Glomerular visceral epithelial cell (primary cell): Measurements from ENCODE around the gene VSIG8.
A peak's percentile ranks its signal among the peaks of the same experiment; 100 is the strongest.
"Not testable (repeated sequence)": the region's sequence is repeated elsewhere in the genome, so short reads cannot be mapped to it uniquely, and the experiment has no call there.

Source experiments
- DNase-seq: peaks from one replicate; pipeline ENCODE4 v3.0.0-alpha.2; 2016; ENCODE audit errors: extremely low spot score

Gene VSIG8

GRCh38 chr1:159862557-159862956 is at the start of gene VSIG8:
TSS of gene VSIG8 (minus strand) at chr1:159862657. CDS start at chr1:159862521, 136 bp downstream.
- DNase-seq: no peak

- no peak for DNase-seq
Measured at GRCh38 chr1:159911326-159912070, 49.0 kb upstream of the VSIG8 start.

DNA sequence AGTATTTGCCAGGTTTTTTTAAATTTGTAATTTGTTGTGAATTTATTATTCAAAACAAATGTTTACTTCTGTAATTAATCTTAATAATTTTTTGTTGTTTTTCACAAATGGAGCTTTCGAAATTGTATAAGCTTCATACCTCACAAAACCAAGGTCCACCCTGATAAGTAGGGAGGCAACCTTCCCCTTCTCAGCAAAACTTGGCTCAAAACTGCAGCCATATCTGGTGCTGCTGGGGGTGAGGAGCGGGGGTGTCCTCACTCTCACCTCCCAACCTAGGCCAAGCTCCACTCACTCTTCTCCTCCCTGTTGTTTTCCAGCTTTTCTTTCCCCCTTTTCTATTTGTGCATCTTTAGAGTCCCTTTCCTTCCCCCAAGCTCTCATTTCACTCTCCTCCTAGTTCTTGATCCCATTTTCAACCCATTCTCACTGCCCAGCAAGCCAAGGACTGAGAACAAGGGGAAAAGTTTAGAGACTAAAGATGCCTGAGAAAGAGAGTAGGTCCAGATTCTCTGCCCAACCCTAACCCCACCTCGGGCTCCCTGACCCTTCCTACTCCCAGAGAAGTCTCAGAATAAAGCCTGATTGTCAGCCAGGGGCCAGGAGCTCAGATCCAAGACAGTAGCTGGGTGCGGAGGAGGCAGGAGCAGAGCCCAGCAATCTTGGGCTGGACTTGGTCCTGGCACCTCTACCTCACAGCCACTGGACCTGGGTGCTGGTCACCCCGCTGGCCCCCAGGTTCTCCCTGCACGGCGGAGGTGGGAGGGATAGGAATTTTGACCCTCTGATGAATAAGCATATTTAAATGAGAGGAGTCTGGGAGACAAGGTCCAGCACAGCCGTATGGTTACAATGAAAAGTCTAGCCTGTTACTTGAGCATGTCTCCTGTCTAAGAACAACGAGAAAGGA is 45.8 kb upstream of the VSIG8 start:
- DNase-seq: no peak

- DNase-seq: no peak
Measured at GRCh38 chr1:159906960-159907359, 44.5 kb upstream of the VSIG8 start.

GRCh38 chr1:159904036-159904435 is 41.6 kb upstream of the VSIG8 start:
- not testable (repeated sequence) for DNase-seq

DNA sequence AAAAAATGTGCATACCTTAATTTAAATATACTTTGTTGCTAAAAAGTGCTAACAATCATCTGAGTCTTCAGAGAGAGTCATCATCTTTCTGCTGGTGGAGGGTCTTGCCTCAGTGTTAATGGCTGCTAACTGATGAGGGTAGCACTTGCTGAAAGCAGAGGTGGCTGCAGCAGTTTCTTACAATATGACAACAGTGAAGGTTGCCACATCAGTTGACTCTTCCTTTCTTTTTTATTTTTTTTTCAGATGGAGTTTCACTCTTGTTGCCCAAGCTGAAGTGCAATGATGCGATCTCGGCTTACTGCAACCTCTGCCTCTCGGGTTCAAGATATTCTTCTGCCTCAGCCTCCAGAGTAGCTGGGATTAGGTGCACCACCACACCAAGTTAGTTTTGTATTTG is 40.1 kb upstream of the VSIG8 start:
- DNase-seq: no peak

DNA sequence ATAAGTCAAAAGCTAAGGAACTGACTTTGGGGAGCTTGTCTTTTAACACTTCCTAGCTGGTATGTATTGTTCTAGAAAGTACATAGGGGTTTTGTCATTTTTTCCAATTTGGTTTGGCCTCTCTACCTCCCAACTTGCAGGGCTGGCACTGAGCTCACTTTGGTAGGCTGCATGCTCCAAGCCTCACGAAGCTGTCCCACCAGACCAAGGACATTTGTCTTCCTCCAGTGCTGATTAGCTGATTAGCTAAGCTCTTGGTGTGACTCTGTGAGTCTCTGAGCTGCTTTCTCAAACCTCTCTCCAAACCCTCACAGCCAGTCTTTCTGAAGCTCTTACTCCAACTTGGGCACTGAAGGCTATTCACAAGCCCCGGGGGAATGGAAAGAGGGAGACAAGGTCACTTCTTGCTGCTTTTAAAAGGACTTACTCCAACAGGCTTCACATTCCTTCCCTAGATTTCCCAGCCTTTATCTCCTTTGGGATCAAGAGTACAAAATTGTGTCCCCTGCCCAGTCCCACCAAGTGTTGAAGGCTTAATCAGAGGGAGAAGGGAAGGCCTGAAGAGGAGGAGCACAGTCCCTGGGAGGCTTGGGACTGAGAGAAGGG is 38.4 kb upstream of the VSIG8 start:
- no peak for DNase-seq

GRCh38 chr1:159900086-159900680 is 37.7 kb upstream of the VSIG8 start, which contains the start of gene CFAP45:
TSS of gene CFAP45 (minus strand) at chr1:159900165. CDS start at chr1:159900098, 67 bp downstream.
- DNase-seq: peak; percentile 48

DNA sequence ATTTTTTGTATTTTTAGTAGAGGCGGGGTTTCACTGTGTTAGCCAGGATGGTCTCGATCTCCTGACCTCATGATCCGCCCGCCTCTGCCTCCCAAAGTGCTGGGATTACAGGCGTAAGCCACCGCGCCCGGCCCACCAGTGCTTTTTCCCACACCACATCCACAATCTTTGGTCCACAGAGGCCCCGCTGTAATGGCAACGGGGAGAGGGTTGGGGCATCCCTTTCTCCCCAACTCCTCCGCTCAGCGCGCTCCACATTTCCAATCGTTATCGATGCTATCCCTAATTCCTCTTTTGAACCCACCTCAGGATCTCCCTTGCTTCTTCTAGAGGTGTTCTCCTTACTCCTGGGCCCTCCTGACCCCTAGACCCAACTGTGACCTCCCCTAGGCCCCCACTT is 37.2 kb upstream of the VSIG8 start:
- DNase-seq: not testable (repeated sequence)

- no peak for DNase-seq
Measured at GRCh38 chr1:159898527-159898926, 36.1 kb upstream of the VSIG8 start.

DNA sequence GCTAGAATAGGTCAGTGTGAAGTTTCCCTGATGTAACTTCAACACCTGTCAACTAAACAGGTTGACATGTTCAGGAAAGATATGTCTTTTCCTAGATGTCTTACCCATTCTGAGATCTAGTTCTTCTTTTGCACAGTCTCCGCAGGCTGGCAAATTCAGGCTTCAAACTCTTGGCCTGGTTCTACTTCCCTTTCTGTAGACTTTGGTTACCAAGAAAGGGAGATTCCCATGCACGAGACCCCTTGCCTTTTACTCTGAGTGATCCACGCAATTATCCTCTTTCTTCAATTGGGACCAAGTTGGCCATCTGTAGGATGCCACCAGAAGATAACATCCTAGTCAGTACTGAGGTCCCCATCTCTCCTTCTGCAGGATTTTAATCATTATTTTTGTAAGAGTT is 35.5 kb upstream of the VSIG8 start:
- DNase-seq: no peak

DNA sequence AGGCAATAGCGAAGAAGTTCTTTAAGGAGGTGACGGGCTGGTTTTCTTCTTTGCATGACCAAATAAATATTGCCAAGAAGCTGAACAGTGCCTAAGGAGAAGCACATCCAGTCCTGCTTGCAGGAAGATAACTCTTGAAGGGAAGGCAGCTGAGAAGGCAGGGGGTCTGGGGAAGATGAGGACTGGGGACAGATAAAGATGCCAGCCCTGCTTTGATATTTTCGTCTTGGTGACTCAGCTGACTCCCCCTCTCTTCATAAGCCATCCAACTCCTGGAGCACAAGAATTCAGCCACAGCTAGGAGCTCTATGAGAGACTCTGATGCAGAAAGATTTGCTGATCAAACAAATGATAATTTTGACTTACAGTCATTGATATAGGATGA is 34.1 kb upstream of the VSIG8 start:
- no peak for DNase-seq

DNA sequence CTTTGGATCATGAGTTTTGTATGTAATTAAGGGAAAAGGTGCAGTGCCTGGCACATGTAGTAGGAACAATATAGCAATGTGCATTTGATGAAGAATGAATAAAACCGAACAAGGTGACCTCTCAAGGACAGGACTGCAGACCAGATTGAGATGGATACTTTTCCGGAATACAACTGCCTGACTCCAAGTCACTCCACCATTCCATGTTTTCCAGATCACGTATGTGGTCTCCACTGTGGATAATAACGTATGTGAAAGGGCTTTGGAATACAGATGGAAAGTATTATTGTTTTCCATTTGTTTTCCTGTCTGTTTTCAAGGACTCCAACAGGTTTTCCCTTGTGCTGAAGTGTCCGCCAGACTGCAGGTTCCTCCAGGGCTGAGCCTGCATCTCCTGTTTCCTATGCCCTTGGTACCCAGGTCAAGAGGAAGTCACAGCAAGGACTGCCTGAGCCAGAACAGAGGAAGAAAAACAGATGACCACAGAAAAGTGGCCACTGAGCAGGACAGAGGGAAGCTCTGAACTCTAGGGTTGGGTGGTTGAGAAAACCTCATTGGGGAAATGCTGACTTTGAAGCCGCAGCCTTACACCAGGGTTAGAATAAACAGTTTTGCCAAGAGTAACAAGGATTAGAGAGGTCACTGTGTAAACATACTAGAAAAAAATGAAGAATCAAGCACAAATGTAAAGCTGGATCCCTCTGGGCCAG is 33.5 kb upstream of the VSIG8 start:
- DNase-seq: no peak

DNA sequence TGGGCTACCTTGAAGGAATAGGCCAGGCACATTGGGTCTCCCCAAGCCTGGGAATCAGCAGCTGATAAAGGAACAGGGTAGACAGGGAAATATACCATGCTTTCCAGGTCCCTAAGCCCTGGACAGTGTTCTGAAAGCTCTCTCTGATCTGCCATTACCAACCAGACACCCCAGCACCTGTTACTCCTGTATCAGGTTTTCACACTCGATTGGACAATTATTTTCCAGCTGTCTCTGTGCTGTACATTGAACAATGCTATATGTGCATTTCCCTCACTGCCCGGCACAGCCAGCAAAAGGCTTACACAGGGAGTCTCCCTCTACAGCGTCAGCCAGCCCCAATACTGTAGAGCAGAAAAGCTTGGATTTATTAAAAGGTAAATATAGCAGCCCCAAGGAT is 32.8 kb upstream of the VSIG8 start:
- no peak for DNase-seq

- DNase-seq: no peak
Measured at GRCh38 chr1:159892944-159893343, 30.5 kb upstream of the VSIG8 start.

DNA sequence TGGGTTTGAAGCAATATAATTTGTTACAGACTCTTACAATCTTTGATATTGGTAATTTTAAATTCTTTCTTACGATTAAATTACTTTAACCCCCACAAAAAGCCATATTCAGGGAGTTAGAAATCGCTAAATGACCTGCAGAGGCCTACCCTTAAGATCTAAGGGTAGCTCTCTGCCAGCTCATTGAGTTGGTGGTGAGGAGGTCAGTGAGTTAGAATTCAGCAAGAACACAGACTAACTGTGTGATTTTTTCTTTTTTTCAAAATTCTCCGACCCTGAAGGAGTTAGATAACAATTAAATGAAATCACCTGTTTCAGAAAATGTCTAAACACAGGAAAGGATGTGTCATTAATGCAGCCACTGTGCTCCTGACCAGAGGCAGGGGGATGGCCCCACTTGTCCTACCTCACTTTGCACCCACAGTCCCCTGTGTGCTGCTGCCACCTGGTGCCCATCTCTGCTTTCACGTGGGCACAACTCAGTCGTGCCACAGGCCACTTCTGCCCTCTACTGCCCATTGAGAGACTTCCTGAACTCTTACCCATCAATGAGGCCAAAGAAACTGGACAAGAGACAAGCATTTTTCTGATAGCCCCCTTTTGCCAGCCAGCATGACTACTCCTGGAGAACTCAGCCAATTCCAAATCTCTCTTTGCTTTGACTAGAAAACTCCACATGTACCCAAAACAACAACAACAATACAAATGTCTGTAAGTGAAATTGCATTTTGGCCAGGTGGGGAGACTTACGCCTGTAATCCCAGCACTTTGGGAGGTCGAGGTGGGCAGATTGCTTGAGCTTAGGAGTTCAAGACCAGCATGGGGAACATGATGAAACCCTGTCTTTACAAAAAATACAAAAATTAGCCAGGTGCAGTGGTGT is 29.1 kb upstream of the VSIG8 start:
- peak; percentile 94 for DNase-seq

GRCh38 chr1:159890390-159890789 is 27.9 kb upstream of the VSIG8 start:
- no peak for DNase-seq

DNA sequence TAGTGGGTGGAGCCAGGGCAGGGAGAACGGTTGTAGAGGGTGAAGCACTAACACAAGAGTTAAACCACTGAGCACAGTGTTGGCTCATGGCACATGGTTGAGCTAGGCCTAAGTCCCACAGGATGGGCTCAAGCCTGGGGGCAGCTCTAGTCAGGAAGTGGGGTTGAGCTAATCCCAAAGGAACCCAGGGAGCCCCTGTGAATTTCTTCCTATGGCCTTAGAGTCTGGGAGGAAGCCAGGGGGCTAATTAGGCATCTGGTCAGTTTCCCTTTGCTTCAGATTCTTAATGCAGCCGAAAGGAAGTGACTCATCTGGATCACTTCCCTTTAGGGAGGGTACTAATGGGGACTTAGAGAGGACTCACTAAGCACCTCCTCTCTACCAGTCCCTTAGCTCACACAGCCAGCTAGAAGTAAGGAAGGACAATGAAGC is 27.4 kb upstream of the VSIG8 start:
- peak; percentile 83 for DNase-seq

DNA sequence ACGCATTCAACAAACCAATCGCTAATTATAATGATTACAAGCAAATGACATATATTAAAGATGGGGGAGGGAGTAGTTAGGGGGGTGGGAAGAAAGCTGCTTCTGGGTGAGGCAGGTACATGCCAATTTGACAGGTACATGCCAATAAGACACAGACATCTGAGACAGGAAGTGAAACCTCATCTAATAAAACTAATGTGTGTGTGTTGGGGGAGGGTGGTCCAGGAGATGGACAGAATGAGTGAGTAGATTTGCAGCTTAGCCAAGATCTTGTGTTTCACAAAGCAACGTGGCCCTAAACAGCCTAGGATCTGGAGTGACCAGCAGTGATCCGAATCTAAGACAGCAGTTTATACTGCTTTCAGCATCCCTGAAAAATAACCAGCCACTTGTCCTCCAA is 26.7 kb upstream of the VSIG8 start:
- DNase-seq: no peak

DNA sequence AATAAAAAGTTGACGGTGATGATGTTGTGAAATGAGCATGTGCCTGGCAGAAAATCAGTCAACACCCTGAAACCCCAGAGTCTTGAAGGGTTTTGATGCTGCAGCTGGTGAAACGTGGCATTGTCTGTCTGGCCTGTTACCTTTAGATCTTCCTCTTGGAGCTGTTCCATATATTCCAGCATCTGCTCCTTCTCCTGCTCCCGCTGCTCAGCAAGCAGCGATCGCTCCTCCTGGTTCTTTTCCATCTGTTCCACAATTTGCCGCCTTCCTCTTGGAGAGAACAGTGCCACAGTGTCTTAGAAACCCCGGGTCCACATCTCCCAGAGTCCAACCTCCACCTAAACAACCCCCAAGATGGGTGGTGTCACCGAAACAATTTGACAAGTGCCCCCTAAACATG is 21.8 kb upstream of the VSIG8 start:
- DNase-seq: no peak
